ENCODE data around the gene TMEM119. TPM values are rescaled to one million over a fixed set of nuclear protein-coding genes. Genes with fewer than 3 reads are reported as not detected.

Gene TMEM119
- polyA plus RNA-seq, 1 of the 3 experiments (the other 2 are of a cell fraction), result 25.7 TPM

- Histone ChIP-seq H3K36me3 (replicated peaks in 1 of 2; ENCODE audit: control insufficient read depth in 1 of 2, insufficient read depth in 2 of 2, low read length in 1 of 2) (no peaks in the 10 kb centered on the region), H3K4me1 (ENCODE audit: control insufficient read depth in 1 of 2, insufficient read depth in 2 of 2, low read depth in 1 of 2, low read length in 1 of 2) (peaks cover 20% of the 10 kb centered on the region in 2 experiments; a peak in 3 of 4 replicates), H3F3A (replicated peaks; ENCODE audit: insufficient read depth) (peaks cover 49% of the 10 kb centered on the region), H3K9ac (no peak within 1 kb of the TSS), H3K9me2 (no peaks in the 10 kb centered on the region), H3K27me3 (ENCODE audit: insufficient read depth) (no peaks in the 10 kb centered on the region), H3K9me3 (no peaks in the 10 kb centered on the region), H2AFZ (ENCODE audit: low read depth) (no peak within 1 kb of the TSS), H3K4me2 (no peak within 1 kb of the TSS), H4K20me1 (ENCODE audit: insufficient read depth) (no peaks in the 10 kb centered on the region), H3K79me2 (ENCODE audit: insufficient read depth) (no peaks in the 10 kb centered on the region; the same call in 1 of the 2 replicates), H3K4me3 (ENCODE audit: low read depth in 2 of 2, low read length in 1 of 2) (no peak within 1 kb of the TSS), H3K27ac (ENCODE audit: low read depth in 2 of 2, low read length in 1 of 2) (no peak within 1 kb of the TSS)
- ChIA-PET POLR2A (interaction anchor here (1.6 kb wide), 1 partner anchor 71 kb away, joined by 3 read pairs; the partner anchor contains the start of gene ISCU), CTCF (interaction anchor here (0.9 to 7.4 kb wide), 3 partner anchors 16 to 17 kb away, joined by 4 to 62 read pairs (median 36); no protein-coding TSS in a partner anchor)
- no peak for DNase-seq
- TF ChIP-seq RXRA (IDR thresholded peaks at IDR 0.05; ENCODE audit: borderline replicate concordance, low read depth), result no peak
- no peak for TF ChIP-seq GABPA (IDR thresholded peaks at IDR 0.05; ENCODE audit: low read depth)
- 95% methylated on average over 14 of the region's 14 CpGs for WGBS (ENCODE audit: low lambda C conversion rate)
Observed at GRCh38 chr12:108633534-108634248, 35.8 kb upstream of the TMEM119 start, which contains the start of gene SELPLG. Gene SELPLG, minus strand, starts transcription at chr12:108633894. Its CDS starts 9,587 bp downstream, at chr12:108624307.

GRCh38 chr12:108633081-108633533 lies 35.2 kb upstream of the TMEM119 start:
- H3K4me2 ChIP-seq, result no peak overlapping the region
- WGBS (ENCODE audit: low lambda C conversion rate), result 93% methylated on average over 7 of the region's 7 CpGs
- H3K27ac ChIP-seq (ENCODE audit: low read depth in 2 of 2, low read length in 1 of 2), result no peak overlapping the region
- no peak overlapping the region for H3K9ac ChIP-seq
- H3K4me1 ChIP-seq (ENCODE audit: control insufficient read depth in 1 of 2, insufficient read depth in 2 of 2, low read depth in 1 of 2, low read length in 1 of 2), result peaks cover 18 to 26% of the 10 kb centered on the region in 2 experiments; a peak in 3 of 4 replicates
- H3K4me3 ChIP-seq (ENCODE audit: low read depth in 2 of 2, low read length in 1 of 2), result no peak overlapping the region
- POLR2A ChIA-PET, result interaction anchor here (1.6 kb wide), 1 partner anchor 71 kb away, joined by 3 read pairs; the partner anchor contains the start of gene ISCU
- H3K9me3 ChIP-seq, result no peaks in the 10 kb centered on the region
- DNase-seq, result no peak
- H3K27me3 ChIP-seq (ENCODE audit: insufficient read depth), result no peaks in the 10 kb centered on the region
- no peaks in the 10 kb centered on the region for H3K9me2 ChIP-seq
- CTCF ChIA-PET, result interaction anchor here (0.9 to 7.4 kb wide), 3 partner anchors 16 to 318 kb away, joined by 4 to 62 read pairs (median 4); no protein-coding TSS in a partner anchor
- peaks cover 48% of the 10 kb centered on the region for H3F3A ChIP-seq (replicated peaks; ENCODE audit: insufficient read depth)
- no peak overlapping the region for H2AFZ ChIP-seq (ENCODE audit: low read depth)
- no peaks in the 10 kb centered on the region for H3K36me3 ChIP-seq (replicated peaks in 1 of 2; ENCODE audit: control insufficient read depth in 1 of 2, insufficient read depth in 2 of 2, low read length in 1 of 2)
- no peaks in the 10 kb centered on the region for H4K20me1 ChIP-seq (ENCODE audit: insufficient read depth)
- H3K79me2 ChIP-seq (ENCODE audit: insufficient read depth), result no peaks in the 10 kb centered on the region; the same call in 1 of the 2 replicates
- TF ChIP-seq ZBTB33 (IDR thresholded peaks at IDR 0.05; ENCODE audit: borderline replicate concordance, low read depth) (no peak), TAF1 (IDR thresholded peaks at IDR 0.05; ENCODE audit: borderline replicate concordance, low read depth, low read length) (no peak), GABPA (IDR thresholded peaks at IDR 0.05; ENCODE audit: low read depth) (no peak), FOXM1 (IDR thresholded peaks at IDR 0.05; ENCODE audit: low read depth) (no peak), NRF1 (IDR thresholded peaks at IDR 0.05; ENCODE audit: low read depth, low read length) (no peak), CTCF (IDR thresholded peaks at IDR 0.05) (no peak), EZH2phosphoT487 (IDR thresholded peaks at IDR 0.05; ENCODE audit: borderline replicate concordance, low read depth) (no peak), RCOR1 (IDR thresholded peaks at IDR 0.05; ENCODE audit: low read length) (no peak), REST (IDR thresholded peaks at IDR 0.05; ENCODE audit: low read depth, low read length) (no peak), FOSL2 (IDR thresholded peaks at IDR 0.05; ENCODE audit: borderline replicate concordance, low read depth) (no peak), RFX5 (IDR thresholded peaks at IDR 0.05; ENCODE audit: low read length) (no peak), SIN3A (IDR thresholded peaks at IDR 0.05; ENCODE audit: borderline replicate concordance, low read depth, low read length) (no peak), USF1 (IDR thresholded peaks at IDR 0.05; ENCODE audit: borderline replicate concordance, low read depth) (no peak), ELF1 (IDR thresholded peaks at IDR 0.05) (no peak), NFIC (IDR thresholded peaks at IDR 0.05; ENCODE audit: borderline replicate concordance) (no peak), MAX (IDR thresholded peaks at IDR 0.05; ENCODE audit: low read depth) (no peak)
